GM21717 (cell line): ENCODE data around the gene RAI1.

Source experiments
- ATAC-seq: cut with Tn5 transposase; IDR thresholded peaks from one replicate; pipeline ENCODE4 v1.9.1; 2021; ENCODE audit warnings: mild to moderate bottlenecking, moderate library complexity; ENCODE audit not compliant: unreplicated experiment

Gene RAI1

DNA sequence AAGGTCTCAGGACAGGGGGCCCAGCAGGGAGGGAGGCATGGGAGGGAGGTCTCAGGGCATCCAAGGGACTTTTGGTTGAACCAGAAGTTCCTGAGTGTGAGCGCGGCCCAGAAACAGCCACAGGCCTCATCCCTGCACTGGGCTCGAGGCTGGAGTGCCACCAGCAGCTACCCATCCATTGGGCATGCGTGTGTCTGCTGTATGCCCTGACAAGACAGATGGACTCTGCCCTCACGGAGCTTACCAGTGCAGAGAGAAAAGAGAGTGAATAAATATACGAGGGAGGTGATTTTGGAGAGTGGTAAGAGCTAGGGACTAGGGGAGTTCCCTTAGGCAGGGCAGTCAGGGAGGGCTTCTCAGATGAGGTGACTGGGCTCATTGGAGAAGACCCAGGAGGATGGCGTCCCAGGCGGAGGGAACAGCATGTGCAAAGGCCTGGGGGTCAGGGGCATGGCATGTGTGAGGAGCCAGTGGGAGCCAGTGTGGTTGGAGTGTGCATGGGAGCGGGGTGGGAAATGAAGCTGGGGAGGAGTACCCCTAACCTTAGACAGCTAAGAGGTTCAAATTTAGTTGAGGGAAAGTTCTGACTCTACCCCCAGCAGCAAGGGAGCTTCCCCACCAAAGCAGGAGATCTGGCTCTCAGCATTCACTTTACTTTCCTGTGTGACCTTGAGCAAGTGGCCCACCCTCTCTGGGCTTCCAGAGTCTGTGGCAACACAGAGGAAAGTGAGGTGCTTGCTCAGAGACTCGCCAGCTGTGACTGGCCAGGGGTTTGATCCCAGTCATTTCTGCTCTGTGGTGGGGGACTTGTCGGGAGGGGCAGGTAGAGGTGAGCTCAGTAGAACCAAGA is 80.9 kb downstream of the RAI1 start:
- ATAC-seq, result no peak

DNA sequence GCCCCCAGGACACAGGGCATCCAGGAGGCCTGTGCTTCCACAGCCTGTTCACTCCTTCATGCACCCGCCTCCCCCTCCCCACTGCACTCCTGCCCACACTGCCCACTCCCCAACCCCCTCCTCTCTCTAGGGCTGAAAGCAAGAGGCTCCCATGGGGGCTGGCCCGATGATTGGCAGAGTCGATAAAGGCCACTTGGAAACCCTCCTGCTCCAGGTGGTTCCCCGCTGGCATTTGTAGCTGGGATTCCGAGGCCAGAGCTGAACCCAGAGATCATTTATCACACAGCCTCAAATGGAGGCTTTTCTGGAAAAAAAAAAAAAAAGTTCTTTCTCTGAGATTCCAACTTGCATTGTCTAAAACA is 81.5 kb downstream of the RAI1 start:
- ATAC-seq, result no peak

DNA sequence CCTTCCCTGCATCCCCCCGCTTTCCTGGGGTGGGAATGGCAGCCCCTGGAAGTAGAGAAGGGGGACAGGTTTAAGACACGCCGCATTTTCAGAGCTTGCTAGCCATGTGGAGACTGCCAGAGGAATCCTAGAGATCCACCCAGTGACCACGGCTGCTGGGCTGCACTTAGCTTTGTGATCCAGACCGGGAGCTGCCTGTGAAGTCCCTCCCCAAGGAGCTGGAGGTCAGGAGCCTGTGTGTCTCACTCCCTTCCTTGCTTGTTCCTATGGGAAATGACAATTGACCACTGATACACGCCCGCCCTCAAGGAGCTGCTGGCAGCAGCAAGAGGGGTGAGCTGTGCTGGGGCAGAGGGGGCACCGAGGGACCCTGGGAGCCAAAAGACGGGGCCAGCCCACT is 81.9 kb downstream of the RAI1 start:
- no peak for ATAC-seq

DNA sequence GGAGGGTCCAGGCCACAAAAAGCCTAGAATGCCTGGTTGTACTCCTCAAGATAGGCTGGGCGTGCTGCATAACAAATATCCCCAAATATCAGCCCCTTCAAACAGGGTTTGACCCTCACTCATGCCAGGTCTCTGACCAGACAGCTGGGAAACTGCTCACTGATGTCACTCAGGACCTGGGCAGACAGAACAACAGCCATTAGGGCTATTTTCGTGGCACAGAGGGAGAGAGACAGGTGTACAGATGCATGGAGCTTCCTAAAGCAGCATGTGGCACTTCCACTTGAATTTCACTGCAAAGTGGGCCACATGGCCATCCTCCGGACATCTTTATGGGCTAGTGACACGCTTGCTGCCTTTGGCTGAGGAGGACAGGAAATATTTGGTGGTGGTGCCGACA is 82.5 kb downstream of the RAI1 start:
- no peak for ATAC-seq

DNA sequence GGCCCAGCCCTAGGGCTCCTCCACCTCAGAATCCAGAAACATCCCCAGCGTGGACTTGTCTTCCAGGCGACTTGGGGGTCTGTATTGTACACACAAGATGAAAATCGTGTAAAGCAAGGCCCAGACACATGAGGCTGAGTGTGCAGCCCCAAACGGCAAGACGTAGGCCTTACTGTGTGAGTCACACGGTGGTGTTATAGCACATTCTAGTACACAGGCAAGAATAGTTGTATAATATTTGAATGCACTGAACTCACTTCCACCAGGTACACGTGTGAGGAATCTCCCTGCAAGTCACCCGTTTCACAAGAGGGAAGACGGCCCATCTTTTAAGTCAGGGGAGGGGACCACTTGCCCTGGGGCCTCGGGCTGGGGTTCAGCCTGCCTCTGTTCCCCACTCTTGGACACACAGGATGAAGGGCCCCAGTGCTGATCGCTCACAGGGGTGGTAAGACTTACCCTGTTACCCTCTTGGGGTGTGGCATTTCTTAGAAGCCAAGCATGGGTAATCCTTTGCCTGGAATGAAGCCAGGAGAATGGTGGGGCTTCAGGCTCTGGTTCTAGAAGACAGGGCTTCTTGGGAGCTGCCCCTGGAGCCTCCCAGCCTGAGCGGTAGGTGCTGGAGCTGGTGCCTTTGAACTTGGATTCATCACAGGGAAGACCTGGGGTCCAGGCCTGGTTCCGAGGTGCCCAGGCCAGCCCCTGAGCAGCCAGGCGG is 84.3 kb downstream of the RAI1 start:
- ATAC-seq, result no peak

DNA sequence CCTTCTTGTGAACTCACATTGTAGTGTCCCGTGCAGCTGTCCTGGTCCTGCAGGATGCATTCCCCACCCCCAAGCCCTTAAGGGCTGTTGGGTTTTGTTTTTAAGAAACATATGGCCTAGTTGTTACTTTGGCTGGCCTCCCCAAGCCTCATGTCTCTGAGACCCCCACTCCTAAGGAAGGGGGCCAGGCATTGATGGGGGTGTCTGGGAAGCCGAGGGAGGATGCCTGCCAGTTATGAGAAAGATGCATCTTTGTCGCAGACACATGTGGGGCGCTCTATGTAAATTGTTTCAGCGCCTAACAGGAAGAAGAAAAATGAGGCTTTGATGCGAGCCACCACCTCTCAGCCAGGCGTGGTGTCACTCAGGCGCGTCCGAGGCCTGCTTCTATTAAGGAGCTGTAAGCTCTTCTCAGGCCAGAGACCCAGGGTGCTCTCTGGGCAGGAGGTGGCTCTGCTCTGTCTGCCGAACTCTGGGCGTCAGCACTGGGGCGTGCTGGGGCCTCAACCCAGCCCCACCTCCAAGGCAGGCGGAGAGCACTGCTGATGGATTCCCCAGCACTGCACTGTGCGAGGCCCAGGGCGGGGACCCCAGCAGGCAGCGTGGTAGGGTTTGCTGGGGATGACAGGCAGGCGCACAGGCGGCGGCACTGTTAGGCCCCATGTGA is 85.0 kb downstream of the RAI1 start:
- ATAC-seq, result no peak

DNA sequence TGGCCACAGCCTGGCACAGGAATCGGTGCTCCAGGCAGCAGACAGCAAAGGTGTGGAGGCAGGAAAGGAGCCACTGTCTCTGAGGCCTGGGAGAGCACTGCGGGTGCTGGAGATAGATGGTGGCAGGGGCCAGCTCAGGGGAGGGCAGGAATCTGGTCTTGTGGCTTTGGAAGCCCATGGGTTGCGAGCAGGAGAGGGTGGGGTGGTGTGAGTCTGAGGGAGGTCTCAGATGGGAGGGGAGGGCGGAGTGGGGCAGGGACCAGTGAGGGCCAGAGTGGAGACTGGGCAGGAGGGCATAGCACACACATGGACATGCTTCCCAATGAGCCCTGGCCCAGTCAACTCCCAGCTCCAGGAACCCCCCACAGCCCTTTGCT is 85.5 kb downstream of the RAI1 start:
- no peak for ATAC-seq

DNA sequence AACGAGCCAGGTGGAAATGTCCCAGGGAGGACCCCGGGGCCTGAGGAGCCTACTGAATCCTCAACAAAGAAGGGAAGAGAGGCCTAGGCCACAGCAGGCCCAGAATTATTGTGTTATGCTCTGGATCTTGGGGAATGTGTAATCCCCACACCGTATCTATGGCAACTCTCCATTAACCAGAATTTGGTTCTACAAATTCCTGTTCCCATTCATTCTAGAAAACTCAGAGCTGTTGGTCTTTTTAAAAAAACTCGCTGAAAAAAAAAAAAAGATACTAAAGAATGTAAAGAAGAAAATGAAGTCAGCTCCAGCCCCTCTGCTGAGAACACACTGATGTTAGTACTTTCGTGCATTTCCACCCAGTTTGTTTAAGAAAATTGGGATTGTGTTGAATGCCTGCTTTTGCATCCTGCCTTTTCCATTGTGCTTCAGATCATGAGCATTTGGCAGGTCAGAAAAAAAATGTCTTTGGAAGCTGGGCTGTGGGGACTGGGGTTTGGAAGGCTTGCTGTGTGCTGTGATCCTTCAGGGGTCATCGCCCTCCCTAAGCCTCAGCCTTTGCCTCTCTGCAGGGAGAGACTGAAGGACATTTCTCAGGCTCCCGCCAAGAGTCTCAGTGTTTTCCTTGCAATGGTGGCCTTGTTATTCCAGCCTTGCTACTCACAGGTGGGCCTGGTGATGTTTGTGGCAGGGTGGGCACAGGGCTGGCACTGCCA is 86.1 kb downstream of the RAI1 start:
- no peak for ATAC-seq

DNA sequence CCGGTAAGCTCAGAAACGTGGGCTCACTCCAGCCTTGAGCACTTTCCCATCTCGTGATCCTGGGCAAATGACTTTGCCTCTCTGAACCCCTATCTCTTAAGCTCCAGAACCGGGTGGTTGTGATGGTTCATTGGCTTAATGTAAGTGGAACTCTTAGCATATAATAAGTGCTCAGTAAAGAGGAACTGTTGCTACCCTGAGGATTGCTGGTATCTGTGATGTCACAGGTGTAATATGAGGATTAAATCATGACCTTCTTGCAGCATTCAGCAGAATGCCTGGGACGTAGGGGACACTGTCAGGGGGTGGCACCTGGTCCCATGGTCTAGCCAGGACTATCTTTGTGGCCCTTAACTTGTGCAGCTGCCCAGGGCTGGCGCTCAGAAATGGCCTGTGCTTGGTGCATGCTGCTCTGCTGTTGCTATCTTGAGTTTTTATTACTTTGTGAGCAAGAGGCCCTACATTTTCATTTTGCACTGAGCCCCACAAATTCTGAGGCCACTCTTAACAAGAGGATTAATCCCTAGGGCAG is 86.7 kb downstream of the RAI1 start:
- no peak for ATAC-seq

DNA sequence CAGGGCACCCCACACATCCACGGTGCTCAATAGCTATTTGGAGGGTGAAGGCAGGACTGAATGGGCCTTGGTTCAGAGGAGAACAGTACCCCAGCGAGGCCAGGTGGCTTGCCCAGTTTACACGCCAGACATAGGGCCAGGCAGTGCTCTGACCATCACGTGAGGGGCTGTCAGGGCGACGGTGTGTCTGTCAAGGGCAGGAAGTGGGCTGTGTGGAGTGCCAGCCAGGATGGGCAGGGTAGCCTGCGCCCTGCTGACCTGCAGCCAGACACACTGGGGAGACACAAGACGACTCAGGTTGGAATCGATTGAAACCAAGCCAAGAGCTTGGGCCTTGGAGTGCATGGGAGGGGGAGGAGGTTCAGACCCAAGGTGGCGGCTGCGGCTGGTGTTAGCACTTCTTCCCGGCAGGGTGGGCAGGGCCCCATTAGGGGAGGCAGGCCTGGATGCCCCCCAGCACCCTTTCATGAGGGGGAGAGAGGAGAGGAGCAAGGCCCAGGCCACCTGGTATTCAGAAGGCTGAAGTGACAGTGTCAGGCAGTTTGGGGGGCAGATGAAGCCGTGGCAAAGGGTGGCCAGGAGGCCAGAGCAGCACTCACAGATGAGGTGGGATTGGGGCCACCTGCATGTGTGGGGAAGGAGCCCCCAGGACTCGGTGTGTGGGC is 87.3 kb downstream of the RAI1 start:
- no peak for ATAC-seq

DNA sequence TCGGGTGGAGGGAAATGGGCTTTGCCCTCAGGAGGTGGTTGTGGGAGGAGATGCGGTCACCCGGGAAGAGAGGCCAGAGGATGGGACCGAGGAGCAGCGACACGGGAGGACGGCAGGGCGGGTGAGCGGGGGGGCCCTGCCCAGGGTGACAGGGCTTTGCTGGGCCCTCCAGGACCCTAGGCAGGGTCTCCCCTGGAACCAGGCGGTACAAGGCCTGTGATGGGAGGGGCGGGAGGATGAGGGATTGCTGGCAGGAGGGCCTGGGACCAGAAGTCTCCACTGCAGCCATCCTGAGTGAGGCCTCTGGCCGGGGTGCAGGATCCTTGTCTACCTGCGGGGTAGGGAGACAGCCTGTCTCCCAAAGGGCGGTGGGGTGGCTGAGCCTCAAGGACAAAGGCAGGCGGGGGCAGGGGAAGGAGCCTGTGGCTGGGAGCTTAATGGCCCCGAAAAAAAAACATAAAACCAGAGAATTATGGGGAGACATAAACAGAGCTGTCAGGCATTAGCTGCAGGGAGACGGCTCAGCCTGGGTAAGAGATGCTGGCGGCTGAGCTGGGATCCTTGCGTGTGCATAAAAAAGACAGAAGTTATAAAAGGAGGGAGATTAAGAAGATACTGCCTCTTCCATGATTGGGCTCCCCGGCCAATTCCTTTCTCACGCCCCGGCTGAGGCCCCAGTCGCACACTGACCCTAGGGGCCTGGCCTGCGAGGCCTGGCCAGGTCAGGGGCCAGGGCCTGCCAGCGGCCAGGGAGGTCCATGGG is 88.8 kb downstream of the RAI1 start:
- ATAC-seq, result no peak

DNA sequence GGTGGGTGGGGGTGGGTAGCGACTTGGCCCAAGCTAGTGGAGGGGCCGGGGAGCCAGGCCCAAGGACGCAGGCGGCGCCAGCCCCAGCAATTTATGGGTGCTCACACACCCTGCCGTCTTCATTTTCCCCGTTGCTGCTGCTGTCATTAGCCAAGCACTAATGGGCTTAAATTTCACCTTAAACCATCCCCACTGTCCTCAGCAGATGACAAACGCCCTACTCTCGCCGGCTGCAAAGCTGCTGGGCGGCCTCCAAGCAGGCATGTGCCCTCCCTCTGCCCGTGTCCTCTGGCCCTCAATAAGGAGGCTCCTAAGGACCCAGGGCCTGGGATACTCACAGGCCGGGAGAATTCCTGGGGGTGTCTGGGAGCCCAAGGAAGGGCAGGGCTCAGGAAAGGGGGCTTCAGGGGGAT is 89.4 kb downstream of the RAI1 start:
- no peak for ATAC-seq

DNA sequence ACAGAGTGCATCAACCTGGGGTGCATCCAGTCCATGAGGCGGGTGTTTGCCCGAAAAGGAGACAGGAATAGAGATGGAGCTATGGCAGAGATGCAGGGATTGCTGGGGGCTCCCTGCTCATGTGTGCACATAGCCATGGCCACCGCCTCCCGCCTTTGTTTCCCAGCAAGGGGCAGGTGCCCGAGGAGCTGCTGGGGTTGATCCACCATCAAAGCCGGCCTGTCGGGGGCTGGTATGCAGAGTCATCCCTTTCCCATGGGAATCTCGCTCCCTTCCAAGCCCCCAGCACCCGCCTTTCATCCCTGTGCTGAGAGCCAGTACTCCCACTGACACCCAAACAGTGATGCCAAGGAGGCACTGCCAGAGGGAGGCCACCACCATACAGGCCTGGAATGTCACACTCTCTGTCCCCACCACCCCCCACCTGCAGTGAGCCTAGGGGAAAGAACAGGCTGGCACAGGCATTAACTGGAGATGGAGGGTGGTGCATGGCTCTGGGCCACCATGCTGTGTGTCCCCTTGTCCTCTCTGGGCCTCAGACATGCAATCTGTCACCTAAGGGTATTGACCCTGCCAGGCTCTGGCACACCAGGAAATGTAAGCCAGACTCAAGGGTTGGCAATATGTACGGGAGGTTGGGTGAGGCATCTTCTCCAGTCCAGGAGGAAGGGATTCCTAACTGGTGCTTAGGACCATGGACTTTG is 90.4 kb downstream of the RAI1 start:
- ATAC-seq, result no peak

DNA sequence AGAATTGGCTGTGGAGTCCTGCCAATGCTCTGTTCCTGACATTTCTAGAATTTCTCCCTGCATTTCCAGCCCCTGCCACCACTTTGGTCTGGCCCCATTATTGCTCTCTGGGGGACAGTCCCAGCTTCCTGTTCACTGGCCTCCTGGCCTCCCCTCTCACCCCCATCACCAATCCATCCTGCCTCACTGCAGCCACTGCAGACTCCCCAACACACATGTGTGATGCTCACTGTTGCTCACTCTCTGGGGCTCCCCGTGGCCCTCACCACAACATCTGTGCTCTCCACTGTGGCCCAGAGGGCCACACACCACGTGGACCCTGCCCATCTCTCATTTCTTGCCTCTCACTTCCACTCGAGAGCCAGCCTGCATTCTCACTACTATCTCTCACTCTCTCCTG is 91.0 kb downstream of the RAI1 start:
- ATAC-seq, result no peak

DNA sequence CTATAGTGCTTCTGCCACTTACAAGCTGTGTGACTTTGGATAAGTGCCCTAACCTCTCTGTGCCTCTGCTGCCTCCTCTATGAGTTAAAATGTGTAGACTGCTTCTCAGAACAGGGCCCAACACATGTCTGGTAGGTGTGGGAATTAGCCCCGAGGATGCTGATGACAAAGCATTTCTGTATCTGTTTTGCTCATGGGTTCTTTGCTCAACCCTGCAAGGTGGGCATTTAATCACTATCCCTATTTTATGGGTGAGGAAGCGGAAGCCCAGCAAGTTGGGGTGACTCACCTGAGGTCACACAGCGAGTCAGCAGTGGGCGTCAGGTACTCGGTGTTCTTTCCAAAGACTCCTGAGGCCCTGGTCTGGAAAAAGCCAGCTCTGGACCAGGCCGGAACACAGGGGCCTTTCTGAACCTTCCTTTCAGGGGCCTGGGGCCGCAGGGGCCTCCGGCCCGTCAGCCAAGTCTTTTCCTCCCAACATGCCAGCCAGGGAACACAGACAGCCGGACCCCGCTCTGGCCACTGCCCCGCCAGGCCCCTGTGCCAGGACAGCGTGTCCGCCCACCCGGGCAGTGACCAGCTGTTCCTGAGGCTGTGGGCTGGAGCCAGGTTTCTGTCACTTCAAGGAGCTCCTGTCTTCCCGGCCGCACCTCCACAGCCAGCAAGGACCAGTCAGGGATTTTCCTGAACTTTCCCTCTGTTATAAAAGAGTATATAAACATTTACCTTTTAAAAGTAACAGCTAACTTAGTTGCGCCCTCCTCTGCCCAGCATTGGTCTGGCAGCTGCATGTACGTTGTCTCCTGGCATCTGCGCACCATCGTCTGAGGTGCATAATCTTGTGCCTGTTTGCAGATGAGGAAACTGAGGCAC is 93.0 kb downstream of the RAI1 start:
- no peak for ATAC-seq

DNA sequence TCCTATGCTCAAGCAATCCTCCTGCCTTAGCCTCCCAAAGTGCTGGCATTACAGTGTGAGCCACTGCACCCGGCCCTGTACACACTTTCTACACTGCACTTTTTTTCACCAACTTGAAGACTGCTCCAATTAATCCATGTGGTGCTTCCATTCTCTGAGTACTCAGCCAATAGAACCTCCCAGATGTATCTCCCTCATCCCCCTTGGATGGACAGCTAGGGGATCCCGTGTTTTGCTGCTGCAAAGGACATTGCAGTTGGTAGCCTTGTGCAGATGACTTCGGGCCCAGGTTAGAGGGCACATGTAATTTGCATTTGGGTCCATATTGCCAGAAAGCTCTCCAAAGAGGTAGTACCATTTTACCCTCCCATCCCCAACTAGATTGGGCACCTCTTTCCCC is 95.6 kb downstream of the RAI1 start:
- ATAC-seq, result no peak

DNA sequence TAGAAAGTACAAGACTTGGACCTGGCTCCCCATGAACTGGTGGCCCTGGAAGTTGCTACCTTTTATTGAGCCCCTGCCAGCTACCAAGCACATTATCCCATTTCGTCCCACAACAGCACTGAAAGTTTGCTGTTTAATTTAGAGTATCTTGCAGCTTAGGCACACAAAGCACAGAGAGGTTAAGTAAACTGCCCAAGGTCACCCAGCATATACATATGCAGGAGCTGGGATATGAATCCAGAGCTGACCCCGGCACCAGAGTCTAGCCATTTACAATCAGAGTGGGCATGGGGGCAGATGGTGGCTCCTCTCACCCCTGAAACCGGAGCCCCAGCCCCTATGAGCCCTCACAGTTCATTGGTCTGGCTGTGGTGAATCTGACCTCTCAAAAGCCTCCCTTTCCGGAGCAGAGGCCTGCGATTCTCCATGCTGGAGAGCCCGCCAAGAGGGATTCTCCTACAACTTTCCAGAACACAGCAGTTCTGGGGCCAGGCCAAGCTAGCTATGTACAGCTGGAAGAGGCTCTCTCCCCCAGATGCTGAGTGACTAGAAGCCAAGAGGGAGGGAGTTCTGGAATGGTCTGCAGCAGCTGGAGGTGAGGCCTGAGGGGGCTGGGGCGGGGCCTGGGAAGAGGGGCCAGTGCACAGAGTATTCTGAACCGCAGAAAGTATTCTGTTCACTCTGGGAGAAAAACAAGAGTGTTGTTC is 97.2 kb downstream of the RAI1 start:
- no peak for ATAC-seq
